Ovary (tissue), 3 donors: ENCODE data around the gene MPHOSPH9.

Experiments used
- EP300 ChIP-seq: sonication (generic); formaldehyde crosslinking; IDR thresholded peaks from one replicate; pipeline ENCODE4 v1.6.1; 2017; ENCODE audit warnings: antibody characterized with exemption
- POLR2A ChIP-seq: fragments of 450-650 bp; IDR thresholded peaks from one replicate; pipeline ENCODE4 v1.6.1; 2017; ENCODE audit warnings: antibody characterized with exemption, mild to moderate bottlenecking, moderate library complexity
- TF ChIP-seq, protein P1 (sequence below), 3 donors: fragments of 450-650 bp in 2 of 3; fragments of 200-600 bp in 1 of 3; IDR thresholded peaks; one replicate each; pipeline versions ENCODE4 v1.5.1 to v1.8.0; 2016 to 2022; ENCODE audit warnings: antibody characterized with exemption in 3 of 3, mild to moderate bottlenecking in 1 of 3
- donor health status: DM: no; HTN: no; CAD: no.

DNA sequence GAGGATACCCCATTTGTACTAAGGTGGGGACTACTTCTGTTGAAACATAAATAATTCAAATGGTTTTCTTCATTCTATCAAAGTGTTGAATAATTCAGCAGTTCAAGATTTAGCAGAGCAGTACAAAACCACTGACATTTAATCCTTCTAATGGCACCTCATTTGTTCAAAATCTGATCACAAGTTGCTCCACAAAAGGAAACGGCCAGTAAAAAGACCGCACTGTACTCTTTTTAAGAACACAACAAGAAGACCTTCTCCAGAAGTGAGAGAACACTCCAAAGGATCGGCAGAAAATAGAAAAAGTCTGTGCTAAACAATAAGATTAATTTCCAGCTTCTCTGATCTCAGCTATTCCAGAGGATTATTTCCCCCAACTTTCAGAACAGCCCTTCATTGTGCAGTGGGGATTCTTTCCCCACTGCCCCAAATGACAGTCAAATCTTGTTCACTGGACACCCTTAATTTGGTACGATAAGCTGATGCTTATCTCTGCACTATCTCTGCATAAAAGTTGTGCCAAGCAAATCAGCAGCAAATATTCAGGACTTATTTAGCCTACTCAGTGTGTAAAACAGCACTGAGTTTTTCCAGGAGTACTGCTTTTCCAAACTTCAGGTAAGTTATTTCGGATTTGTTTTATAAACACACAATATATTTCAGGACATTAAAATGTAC lies 5.2 kb downstream of the MPHOSPH9 start:
- TF ChIP-seq, protein P1, sequence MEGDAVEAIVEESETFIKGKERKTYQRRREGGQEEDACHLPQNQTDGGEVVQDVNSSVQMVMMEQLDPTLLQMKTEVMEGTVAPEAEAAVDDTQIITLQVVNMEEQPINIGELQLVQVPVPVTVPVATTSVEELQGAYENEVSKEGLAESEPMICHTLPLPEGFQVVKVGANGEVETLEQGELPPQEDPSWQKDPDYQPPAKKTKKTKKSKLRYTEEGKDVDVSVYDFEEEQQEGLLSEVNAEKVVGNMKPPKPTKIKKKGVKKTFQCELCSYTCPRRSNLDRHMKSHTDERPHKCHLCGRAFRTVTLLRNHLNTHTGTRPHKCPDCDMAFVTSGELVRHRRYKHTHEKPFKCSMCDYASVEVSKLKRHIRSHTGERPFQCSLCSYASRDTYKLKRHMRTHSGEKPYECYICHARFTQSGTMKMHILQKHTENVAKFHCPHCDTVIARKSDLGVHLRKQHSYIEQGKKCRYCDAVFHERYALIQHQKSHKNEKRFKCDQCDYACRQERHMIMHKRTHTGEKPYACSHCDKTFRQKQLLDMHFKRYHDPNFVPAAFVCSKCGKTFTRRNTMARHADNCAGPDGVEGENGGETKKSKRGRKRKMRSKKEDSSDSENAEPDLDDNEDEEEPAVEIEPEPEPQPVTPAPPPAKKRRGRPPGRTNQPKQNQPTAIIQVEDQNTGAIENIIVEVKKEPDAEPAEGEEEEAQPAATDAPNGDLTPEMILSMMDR (IDR thresholded peaks at IDR 0.05), result no peak
- no peak for TF ChIP-seq POLR2A
- TF ChIP-seq EP300, result no peak
